Head of caudate nucleus (tissue), 42 donors: Measurements from ENCODE around the gene ART4.

Experiments used
- DNase-seq, 42 donors: peaks; one replicate each; pipeline versions ENCODE4 v3.0.0 to v3.0.0-alpha.2; 2020 to 2021; ENCODE audit warnings: mixed read lengths in 7 of 42
- intact Hi-C: fragments of 100-400 bp; cut with DNase I; formaldehyde crosslinking; loops from one replicate; pipeline ENCODE4 v1.15.0; 2022

The ART4 gene, protein sequence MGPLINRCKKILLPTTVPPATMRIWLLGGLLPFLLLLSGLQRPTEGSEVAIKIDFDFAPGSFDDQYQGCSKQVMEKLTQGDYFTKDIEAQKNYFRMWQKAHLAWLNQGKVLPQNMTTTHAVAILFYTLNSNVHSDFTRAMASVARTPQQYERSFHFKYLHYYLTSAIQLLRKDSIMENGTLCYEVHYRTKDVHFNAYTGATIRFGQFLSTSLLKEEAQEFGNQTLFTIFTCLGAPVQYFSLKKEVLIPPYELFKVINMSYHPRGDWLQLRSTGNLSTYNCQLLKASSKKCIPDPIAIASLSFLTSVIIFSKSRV

DNA sequence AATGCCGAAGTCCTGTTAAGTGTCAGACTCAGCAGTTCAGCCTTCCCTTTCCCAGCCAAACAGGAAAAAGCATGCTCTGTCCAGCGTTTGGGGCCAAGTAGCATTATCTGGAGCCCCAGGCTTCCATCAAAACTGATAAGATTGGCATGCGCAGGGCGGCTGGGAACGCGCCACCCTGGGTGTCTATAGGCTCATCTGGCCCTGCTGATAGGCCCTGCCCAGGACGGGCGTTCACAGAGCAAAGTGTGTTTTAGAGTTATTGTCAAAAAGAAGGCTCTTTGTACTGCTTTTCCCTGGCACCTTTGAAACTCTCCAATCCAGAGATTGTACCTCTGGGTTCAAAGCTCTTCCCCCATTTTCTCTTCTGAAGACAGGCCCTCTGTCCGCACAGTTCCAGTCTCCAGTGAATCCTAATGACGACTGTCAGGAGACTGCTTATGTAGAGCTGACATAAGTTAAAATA is at the start of gene ART4:
ART4 (minus strand) TSS at position 102 of the 463 bp plus-strand sequence. CDS start 413 bp downstream, outside the sequence.
- intact Hi-C loops = loop anchor here (5.0 kb wide), 1 partner anchor 154 kb away; no protein-coding TSS in a partner anchor
- no peak for DNase-seq

DNA sequence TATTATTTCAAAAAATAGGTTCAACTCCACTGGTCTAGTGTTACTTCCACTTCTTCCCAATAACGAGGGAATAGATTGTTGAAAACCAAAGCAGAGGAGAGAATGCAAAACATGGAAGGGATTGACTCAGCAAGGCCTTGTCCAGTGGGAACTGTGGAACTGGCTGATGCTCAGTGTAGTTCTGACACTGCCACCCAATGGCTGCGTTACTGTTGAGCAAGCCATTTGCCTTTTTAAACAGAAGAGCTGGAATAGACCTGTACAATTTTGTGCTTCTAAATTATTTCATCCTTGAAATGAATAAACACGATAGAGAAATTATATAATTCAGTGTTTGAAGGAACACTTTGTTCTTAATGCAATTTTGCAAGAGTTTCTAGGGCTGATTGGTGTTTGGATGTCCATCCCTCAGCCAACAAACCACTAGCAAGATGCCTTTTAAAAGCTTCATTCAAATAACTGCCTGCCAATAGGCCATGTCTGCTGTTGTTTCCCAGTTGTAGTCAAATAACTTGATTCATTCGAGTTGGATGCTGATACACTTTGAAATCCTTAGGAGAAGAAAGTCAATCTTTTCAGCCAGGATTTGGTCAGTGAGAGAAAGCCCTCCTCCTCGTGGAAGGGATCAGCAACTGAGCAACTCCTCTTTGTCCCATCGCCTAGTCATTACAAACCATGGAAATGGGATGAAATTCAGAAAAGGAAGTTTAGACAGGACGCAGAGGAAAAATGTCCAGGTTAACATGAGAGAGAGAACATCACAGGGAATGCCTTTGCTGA is 49.6 kb upstream of the ART4 start:
- DNase-seq = peak in 23 of 42 donors; percentile 5 to 64 (median 37)
- intact Hi-C loops = no loop called here

DNA sequence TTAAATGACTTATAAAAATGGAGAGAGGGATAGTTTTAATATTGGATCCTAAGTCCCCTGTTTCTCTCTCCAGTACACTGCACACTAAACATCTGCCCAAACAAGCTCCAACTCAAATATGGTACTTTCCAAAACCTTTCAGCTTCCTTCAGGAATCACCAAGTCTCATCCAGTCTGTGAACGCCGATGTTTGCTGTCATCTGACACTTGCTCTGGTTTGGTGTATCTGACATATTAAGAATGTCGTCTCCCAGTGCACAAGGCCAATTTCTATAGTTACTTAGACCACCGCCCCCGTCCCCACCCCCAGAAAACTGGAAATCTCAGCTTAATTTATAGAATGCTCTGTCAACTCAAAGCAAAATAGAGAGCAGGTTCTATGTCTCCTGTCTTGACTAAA is 47.4 kb upstream of the ART4 start:
- intact Hi-C loops = no loop called here
- no peak for DNase-seq

DNA sequence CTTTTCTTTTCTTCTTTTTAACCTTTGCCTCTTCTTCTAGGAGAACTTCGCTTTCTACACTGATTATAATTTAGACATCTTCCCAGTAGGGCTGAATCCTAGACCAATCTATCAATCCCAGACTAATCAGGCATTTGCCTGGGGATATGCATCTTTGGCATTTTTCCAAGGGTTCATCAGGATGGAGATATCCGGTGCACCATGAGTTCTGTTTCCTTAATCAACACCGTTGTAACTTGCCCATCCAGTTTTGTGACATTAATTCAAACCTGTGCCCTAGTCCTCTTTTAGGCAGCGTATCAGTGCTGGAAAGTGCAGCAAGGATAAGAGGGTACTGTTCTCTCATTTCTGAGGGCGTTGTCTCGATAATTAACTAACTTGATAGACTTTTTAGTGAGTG is 42.9 kb upstream of the ART4 start:
- intact Hi-C loops = no loop called here
- DNase-seq = no peak

DNA sequence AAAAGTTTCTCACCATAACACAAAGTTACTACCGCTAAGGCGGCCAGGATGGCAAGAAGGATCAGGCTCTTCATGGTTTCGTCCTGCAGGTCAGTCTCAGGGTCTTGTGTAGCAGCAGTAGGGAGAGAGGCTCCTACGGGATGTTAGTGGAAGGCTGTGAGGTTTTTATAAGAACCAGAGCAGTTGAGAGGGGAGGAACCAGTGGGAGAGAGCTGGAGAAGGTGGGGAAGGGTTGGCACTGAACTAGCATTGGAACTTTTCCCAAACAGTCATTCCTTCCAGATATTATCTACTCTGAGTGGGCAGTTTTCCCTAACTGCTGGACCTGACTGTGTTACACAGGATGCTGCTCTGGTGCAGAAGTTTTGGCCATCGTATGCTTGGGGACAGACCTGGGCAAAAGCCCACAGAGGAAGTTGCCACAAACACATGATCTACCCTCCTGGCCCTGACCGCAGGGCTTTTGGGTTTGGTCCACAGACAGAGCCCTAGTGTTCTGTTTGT is 42.4 kb upstream of the ART4 start, which contains the start of gene MGP:
MGP (minus strand) TSS at position 137 of the 504 bp plus-strand sequence; CDS start at position 74, 63 bp downstream.
- intact Hi-C loops = no loop called here
- DNase-seq = peak in 4 of 42 donors; percentile 10 to 37 (median 22)

DNA sequence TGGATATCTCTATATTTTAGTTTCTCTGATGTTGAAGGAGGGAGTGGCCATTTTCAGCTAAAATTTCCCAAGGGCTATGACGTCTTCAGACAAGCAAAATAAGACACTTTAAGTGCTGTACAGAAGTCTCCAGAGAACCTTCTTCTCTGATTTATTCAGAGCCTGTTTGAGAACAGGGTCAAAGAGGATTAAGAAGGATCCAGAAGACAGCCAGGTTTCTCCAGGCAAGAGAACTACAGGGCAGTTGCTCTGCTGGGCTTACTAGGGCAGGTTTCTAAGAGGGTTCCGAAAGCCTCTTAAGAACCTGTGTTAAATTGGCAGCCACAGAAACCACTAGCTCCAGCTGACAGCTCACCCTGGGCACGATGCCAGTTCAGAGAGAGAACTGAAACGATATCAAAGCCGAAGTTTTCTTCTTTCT is 41.1 kb upstream of the ART4 start:
- peak; percentile 59 to 93 (median 78) for DNase-seq
- intact Hi-C loops = no loop called here

DNA sequence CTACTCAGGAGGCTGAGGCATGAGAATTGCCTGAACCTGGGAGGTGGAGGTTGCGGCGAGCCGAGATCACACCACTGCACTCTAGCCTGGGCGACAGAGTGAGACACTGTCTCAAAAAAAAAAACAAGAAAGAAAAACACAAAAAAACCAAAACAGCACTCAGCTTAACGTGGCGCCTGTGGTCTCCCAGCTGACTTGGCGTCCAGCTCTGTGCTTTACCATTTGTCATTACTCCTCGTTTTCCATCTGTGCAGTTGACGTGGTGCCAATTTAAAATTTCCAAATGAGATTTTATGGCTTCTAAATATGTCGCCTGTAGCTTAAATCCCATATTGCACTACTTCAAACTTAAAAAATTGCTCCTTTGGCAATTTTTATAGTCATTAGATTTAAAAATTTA is 40.4 kb upstream of the ART4 start:
- no peak for DNase-seq

DNA sequence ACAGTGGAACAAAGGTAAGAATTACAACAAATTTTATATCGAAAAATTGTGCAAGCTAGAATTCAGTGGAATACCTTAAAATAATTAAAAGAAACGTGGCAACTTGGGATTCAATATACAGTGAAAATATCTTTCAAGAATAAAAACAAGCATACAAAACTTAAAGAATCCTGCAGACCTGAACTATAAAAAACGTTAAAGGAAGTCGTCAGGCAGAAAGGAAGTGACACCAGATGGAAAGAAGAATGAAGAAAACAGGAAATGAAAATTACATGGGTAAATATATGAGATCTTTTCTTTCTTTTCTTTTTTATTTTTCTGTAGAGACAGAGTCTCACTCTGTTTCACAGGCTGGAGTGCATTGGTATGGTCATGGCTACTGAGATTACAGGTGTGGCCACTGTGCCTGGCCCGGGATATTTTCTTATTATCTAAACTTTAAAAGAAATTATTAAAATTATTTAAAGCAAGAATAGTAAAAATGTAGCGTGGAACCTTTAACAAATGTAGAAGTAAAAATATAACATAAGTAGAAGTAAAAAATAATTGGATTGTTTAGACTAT is 37.6 kb upstream of the ART4 start:
- intact Hi-C loops = no loop called here
- DNase-seq = no peak

More for the DNA sequence above, 40.4 kb upstream of the ART4 start:
- intact Hi-C loops = no loop called here

DNA sequence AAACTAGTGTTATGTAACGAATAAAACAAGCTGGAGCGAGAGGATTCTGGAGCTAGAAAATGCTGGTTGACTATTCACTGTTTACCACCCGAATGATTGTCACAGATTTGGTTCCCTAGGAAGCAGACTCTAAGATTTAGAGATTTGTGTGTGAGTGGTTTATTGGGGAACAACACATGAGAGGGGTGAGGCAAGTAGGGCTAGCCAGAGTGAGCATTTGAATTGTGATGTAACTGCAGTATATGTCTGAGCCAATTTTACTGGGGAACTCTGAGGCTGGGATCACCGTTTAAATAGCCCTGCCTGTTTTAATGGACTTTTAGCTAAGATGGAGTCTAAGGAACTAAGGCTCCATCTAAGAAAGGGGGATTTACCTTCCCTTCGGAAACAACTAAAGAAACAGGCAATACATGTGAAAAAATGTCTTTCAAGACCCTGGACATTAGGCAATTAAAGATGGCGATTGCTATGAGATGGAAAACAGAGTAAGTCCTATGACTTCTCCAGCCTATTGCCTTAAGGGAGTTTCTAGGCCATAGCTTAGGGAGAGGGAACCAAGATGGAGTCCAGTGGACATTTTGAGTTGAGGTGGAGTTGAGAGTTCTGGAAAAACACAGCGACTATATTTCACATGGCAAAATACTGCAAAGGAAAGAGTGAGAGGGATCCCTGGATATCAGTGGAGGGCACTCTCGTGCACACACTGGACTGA is 36.1 kb upstream of the ART4 start:
- no peak for DNase-seq
- intact Hi-C loops = no loop called here

DNA sequence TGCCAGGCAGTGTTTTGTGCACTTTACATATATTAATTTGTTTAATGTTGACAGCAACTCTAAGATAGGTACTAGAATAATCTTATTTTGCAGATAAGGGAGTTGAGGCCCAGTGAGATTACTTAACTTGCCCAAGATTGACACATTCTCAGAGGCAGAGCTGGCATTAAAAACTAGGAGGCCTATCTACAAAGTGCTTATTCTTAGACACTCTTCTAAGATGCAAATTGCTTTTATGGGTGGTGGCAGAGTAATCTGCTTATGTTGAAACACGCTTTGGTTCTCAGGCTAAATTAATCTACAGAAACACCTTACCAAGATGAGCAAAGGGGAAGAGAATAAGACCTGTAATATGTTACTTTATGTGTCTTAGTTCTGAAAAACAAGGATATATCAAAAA is 35.2 kb upstream of the ART4 start:
- peak in 1 of 42 donors; percentile 10 for DNase-seq
- intact Hi-C loops = no loop called here

DNA sequence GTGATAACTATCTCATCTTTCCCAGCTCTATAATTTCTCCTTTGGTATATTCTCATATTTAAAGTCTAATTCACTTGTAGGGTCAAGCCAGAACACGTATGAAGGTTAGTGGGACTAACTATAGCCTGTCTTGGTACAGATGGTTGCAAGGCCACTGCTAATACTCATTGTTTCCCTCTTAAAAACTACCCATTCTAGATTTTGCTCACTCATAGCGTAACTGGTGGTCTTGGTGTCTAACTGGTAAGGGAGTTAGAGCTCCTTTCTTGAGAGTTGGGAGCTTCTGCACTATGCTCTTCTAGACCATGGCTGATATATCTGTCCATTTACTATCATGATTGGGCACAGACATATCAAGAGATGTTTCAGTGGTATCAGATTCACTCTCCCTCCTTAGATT is 33.5 kb upstream of the ART4 start:
- intact Hi-C loops = no loop called here
- DNase-seq = no peak

DNA sequence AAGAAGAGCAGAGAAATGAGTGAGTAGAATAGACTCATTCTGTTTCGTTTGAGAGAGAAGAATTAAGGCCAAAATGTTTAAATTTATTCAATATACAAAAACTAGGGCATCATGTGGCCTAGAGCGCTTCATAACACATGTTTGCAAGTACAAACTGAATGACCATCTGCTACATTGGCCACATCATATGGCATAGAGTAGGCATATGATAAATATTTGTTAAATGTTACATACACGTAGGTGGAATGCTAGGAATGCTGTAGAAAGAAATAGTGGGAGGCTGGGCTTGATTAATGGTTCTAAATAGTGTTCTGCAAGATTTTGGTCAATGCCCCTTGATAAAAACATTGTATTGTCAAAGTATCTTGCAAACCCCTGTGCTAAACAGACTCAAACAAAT is 31.6 kb upstream of the ART4 start:
- intact Hi-C loops = no loop called here
- DNase-seq = no peak

DNA sequence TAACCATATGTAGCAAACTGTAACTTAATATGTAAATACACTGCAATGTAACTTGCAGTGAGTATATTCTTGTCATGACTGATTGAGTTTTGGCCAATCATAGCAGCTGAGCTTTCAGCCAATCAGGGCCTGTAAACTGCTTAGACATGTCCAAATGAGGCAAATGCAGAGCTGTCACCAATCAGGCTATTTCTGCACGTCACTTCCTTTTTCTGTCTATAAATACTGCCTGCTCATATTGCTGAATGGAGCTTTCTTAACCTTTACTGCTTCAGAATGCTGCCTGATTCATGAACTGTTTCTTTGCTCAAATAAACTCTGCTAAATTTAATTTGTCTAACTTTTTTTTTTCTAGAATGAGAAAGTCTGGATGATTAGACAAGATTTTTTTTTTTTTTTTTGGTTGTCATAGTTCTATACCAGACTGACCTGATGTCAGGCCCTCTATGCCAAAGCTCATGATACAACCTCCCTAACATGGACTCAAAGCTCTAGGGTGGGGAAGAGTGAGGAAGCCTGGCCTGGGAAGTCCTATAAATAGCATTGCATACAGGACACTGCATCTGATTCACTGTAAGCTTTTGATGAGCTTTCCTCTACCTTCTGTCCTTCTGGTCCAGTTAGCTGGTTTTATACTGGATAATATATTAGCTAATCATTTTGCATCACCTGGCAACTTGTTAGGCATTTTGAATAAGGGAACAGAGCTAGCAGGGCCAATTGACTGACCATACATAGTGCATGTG is 30.3 kb upstream of the ART4 start:
- intact Hi-C loops = no loop called here
- no peak for DNase-seq

DNA sequence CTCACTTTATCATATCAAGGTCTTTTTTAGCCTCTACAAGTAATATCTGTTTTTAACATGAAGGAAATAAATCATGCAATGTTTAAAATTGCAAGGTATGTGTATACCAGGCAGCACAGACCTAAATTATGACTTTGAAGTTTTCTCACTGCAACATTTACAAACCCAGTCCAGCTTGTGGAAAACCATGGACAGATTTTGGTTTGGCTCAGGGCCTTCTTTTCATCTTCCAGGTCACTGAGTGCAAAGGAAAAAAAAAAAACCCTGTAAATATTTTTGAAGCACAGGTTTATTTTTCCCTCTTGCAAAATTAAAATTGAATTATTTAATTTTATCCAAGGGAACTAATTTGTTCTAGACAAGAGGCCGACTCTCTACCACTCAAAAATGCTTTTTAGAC is 28.6 kb upstream of the ART4 start:
- intact Hi-C loops = no loop called here
- no peak for DNase-seq

DNA sequence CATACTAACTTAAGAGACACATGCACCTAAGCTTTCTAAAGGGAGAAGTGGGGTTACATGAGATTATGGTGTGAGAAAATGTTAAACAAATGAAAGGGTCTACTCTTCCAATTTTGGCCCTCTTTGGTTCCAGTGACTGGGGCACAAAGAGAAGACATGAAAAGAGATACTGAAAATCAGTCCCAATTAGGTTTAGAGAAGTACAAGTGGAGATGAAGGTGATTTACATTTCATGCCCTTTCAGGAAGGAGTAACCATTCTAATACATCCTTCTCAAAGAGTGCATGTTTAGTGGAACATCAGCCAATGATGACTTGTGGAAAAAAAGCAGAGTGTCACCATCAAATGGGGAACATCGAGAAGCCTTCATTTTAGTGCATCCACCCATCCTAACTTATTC is 27.9 kb upstream of the ART4 start:
- no peak for DNase-seq
- intact Hi-C loops = no loop called here

DNA sequence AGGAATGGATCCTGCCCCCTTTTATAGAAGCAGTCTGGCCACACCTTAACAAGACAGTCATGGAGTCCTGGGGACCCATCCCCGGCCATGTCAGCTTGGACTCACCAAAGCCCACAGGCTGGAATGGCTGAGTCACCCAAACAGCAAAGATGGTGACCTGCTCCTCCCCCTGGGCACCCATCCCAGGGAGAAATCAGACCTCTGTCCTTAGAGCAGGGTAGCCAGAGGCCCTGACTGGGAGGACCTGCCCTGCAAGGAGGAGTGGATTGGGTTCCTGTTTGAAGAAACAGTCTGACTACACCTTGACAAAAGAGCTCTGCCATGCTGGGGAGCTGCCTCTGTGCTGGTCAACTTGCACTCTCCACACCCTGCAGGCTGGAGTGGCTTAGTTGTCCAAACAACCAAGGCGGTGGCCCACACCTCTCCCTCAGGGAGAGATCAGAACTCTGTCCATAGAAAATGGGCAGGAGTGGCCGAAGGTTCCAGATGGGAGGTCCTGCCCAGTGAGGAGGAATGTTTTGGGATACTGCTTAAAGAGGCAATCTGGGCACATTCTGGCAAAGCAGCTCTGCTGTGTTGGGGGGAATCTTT is 25.7 kb upstream of the ART4 start:
- intact Hi-C loops = no loop called here
- no peak for DNase-seq

DNA sequence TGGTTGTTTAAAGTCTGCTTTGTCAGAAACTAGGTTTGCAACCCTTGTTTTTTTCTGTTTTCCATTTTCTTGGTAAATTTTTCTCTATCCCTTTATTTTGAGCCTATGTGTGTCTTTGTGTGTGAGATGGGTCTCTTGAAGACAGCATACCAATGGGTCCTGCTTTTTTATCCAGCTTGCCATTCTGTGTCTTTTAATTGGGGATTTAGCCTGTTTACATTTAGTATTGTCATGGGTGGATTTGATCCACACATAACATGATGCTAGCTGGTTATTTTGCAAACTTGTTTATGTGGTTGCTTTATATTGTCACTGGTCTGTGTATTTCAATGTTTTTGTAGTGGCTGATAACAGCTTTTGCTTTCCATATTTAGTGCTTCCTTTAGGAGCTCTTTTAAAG is 17.2 kb upstream of the ART4 start:
- DNase-seq = no peak
- intact Hi-C loops = no loop called here

DNA sequence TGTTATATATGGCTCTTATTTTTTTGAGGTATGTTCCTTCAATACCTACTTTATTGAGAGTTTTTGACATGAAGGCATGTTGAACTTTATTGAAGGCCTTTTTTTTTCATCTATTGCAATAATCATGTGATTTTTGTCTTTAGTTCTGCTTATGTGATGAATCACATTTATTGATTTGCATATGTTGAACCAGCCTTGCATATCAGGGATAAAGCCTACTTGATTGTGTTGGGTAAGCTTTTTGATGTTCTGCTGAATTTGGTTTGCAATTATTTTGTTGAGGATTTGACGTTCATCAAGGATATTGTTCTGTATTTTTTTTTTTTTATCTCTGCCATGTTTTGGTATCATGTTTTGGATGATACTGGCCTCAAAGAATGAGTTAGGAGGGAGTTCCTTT is 15.2 kb upstream of the ART4 start:
- intact Hi-C loops = no loop called here
- DNase-seq = no peak
